CD4-positive, alpha-beta T cell treated with Interleukin-21 for 1 hour (primary cell): ENCODE data around the gene KIR3DL1.
"Not testable (repeated sequence)": the region's sequence is repeated elsewhere in the genome, so short reads cannot be mapped to it uniquely, and the experiment has no call there.

Experiments used
- DNase-seq: peaks from one replicate; pipeline ENCODE4 v3.0.0-alpha.2; 2020

The KIR3DL1 gene

DNA sequence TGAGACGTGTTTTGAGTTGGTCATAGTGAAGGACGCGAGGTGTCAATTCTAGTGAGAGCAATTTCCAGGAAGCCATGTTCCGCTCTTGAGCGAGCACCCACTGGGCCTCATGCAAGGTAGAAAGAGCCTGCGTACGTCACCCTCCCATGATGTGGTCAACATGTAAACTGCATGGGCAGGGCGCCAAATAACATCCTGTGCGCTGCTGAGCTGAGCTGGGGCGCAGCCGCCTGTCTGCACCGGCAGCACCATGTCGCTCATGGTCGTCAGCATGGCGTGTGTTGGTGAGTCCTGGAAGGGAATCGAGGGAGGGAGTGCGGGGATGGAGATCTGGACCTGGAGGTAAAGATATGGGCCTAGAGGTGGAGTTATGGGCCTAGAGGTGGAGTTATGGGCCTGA is at the start of gene KIR3DL1:
TSS of gene KIR3DL1 (plus strand) at position 218 of the 400 bp plus-strand sequence.
- DNase-seq = not testable (repeated sequence)

DNA sequence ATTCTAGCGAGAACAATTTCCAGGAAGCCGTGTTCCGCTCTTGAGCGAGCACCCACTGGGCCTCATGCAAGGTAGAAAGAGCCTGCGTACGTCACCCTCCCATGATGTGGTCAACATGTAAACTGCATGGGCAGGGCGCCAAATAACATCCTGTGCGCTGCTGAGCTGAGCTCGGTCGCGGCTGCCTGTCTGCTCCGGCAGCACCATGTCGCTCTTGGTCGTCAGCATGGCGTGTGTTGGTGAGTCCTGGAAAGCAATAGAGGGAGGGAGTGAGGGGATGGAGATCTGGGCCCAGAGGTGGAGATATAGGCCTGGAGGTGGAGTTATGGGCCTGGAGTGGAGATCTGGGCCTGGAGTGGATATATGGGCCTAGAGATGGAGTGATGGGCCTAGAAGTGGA is 46.6 kb upstream of the KIR3DL1 start, which contains the start of gene KIR2DL1:
TSS of gene KIR2DL1 (plus strand) at position 148 of the 400 bp plus-strand sequence. CDS start at position 206, 58 bp downstream.
- DNase-seq = not testable (repeated sequence)

DNA sequence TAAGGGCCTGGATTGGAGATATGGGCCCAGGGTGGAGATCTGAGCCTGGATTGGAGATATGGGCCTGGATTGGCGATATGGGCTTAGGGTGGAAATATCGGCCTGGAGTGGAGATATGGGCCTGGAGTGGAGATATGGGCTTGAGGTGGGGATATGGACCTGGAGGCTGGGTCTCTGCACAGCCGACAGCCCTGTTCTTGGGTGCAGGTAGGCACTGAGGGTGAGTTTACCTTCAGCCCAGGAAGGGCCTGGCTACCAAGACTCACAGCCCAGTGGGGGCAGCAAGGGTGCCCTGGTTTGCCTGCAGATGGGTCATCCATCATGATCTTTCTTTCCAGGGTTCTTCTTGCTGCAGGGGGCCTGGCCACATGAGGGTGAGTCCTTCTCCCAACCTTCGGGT is 45.8 kb upstream of the KIR3DL1 start:
- DNase-seq = not testable (repeated sequence)

DNA sequence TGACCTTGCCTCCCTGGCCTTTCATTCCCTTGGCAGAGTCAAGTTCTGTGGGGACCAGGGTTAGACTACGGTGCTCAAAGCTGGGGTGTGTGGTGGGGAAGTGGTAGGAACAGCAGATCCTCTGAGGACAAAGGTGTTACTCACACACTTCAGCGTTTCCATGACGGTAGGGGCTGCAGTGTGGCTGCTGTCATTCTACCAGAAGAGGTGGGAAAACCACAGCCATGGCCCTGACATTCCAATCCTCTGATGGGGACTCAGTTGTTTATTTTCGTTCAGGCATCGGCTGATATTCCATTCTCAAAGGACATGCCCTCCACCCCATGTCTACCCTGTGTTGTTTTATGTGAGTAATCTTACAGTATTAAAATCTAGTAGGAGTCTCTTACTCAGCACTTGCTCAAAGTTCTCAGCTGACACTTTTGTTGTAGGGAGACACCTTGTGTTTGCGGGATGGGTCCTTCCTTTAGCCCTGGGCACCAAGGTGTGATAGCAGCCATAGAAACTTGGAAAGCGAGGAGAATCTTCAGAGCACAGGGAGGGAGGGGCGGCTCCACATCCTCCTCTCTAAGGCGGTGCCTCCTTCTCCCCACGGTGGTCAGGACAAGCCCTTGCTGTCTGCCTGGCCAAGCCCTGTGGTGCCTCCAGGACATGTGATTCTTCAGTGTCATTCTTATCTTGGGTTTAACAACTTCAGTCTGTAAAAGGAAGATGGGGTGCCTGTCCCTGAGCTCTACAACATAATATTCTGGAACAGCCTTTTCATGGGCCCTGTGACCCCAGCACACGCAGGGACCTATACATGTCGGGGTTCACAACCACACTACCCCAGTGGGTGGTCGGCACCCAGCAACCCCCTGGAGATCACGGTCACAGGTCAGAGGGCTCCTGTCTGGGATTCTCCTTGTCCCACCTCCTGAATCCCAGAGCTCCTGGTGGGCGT is 45.0 kb upstream of the KIR3DL1 start:
- DNase-seq = not testable (repeated sequence)

DNA sequence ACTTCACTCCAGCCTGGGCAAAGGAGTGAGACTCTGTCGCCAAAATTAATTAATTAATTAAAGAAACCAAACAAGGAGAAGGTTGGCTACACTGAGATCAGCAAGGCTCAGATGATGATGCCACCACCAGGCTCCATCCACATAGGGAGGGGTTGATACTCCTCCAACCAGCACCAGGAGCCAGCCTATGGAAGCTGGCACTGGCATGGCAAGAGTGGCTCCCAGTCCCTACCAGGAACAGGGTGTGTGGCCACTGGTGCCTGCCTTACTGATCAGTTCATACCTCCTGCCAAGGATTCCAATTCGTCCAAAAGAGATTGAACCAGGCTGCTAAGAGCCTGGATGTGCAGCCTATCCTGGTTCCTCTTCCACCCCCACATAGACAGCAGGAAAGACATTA is 43.6 kb upstream of the KIR3DL1 start:
- DNase-seq = not testable (repeated sequence)

DNA sequence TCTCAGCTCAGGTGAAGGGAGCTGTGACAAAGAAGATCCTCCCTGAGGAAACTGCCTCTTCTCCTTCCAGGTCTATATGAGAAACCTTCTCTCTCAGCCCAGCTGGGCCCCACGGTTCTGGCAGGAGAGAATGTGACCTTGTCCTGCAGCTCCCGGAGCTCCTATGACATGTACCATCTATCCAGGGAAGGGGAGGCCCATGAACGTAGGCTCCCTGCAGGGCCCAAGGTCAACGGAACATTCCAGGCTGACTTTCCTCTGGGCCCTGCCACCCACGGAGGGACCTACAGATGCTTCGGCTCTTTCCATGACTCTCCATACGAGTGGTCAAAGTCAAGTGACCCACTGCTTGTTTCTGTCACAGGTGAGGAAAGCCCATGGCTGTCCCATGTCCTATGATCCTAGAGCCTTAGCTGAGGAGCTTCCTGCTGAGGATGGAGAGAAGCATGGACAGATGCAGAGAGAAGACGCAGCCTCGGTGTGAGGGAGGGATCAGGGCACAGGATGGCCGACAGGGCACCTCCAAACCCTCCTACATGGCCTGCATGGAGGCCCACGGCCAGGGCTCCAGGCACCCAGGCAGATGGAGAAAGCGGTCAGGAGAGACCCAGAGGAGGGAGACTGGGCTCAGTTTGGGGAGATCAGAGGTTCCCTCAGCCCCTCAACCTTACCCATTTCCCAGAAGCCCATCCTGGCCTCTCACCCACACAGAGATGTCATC is 41.0 kb upstream of the KIR3DL1 start:
- DNase-seq = not testable (repeated sequence)

DNA sequence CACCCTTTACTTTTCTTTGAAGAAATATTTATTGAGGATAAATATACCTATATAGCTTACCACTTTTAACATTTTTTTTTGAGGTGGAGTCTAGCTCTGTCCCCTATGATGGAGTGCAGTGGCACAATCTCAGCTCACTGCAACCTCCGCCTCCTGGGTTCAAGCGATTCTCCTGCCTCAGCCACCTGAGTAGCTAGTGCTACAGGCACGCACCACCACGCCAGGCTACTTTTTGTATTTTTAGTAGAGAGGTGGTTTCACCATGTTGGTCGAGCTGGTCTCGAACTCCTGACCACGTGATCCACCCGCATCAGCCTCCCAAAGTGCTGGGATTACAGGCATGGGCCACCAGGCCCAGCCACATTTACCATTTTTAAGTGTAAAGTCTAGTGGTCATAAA is 40.4 kb upstream of the KIR3DL1 start:
- DNase-seq = not testable (repeated sequence)

DNA sequence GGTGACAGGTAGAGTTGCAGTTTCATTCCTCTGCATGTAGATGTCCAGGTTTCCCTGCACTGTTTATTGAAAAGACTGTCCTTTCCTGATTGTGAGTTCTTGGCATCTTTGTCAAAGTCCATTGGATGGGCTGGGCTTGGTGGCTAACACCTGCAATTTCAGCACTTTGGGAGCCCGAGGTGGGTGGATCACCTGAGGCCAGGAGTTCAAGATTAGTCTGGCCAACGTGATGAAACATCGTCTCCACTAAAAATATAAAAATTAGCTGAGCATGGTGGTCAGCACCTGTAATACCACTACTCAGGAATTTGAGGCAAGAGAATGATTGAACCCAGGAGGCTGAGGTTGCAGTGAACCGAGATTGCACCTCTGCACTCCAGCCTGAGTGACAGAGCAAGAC is 38.4 kb upstream of the KIR3DL1 start:
- not testable (repeated sequence) for DNase-seq

DNA sequence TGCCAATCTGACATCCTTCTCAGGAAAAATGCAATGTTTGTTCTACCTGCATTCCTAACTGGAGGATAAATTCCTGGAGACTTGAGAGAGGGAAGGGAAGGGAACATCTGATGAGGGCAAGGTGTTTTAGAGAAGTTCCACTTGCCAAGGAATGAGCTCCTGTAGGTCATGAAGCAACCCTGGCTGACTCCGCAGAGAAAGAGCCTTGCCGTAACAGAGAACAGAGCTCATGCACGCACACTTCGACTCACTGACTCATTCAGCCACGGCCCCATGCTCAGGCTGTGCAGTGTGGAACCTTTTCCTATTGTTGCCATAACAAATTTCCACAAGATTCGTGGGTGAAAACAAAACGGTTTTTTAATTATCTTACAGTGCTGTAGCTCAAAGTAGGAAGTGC is 37.4 kb upstream of the KIR3DL1 start:
- not testable (repeated sequence) for DNase-seq

DNA sequence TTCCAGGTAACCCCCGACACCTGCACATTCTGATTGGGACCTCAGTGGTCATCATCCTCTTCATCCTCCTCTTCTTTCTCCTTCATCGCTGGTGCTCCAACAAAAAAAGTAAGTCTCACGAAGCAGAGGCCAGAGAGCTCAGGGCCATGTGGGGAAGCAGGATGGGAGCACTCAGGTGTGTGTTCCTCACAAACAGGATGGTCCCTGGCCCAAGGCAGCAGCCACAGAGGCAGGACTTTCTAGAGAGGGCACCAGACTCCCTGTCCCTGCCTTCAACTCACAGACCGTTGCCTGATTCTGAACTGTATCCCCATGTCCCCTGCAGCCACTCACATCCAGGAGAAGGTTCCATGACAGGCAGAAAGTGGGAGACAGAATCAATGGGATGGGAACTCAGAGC is 33.4 kb upstream of the KIR3DL1 start:
- not testable (repeated sequence) for DNase-seq

DNA sequence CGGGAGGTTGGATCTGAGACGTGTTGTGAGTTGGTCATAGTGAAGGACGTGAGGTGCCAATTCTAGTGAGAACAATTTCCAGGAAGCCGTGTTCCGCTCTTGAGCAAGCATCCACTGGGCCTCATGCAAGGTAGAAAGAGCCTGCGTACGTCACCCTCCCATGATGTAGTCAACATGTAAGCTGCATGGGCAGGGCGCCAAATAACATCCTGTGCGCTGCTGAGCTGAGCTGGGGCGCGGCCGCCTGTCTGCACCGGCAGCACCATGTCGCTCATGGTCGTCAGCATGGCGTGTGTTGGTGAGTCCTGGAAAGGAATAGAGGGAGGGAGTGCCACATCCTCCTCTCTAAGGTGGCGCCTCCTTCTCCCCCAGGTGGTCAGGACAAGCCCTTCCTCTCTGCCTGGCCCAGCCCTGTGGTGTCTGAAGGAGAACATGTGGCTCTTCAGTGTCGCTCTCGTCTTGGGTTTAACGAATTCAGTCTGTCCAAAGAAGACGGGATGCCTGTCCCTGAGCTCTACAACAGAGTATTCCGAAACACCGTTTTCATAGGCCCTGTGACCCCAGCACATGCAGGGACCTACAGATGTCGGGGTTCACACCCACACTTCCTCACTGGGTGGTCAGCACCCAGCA is 30.1 kb upstream of the KIR3DL1 start:
- DNase-seq = not testable (repeated sequence)

DNA sequence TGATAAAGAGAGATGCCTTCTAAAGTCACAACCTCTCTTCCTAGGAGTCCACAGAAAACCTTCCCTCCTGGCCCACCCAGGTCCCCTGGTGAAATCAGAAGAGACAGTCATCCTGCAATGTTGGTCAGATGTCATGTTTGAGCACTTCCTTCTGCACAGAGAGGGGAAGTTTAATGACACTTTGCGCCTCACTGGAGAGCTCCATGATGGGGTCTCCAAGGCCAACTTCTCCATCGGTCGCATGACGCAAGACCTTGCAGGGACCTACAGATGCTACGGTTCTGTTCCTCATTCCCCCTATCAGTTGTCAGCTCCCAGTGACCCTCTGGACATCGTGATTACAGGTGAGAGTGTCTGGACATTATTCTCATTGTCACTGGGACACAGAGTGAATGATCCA is 28.1 kb upstream of the KIR3DL1 start:
- not testable (repeated sequence) for DNase-seq

DNA sequence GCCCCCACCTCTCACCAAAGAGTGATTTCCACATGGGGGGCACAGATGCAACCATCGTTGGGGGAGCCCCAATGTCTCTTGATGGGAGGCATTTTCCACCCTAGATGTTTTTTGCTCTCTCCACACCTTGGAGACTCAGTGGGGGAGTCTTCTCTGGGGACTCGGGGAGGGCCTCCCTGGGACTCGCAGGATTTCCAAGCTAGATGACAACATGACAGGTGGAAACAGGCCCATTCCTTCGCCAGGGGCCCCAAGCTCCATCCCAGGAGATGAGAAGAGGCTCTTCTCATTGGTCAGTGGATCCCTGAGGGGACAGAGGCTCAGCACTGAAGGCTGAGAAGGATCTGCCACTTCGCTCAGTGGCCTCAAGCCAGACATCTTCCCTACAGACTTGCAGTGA is 25.6 kb upstream of the KIR3DL1 start:
- DNase-seq = no peak

DNA sequence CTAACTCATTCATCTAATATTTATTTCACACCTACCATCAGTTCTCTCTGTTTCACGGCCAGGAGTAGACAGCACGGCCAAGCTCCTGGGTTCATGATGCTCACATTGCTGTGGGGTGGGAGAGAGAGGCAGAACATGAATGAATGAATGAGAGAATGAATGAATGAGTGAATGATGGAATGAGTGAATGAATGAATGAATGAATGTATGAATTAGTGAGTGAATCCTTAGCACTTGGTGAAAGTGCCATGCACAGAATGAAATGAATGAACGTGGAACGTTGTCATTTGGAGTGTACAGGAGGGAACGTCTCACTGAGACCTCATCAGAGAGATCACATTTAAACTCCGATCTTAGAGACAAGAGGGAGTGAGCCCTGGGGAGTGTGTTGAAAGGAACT is 24.8 kb upstream of the KIR3DL1 start:
- DNase-seq = no peak

DNA sequence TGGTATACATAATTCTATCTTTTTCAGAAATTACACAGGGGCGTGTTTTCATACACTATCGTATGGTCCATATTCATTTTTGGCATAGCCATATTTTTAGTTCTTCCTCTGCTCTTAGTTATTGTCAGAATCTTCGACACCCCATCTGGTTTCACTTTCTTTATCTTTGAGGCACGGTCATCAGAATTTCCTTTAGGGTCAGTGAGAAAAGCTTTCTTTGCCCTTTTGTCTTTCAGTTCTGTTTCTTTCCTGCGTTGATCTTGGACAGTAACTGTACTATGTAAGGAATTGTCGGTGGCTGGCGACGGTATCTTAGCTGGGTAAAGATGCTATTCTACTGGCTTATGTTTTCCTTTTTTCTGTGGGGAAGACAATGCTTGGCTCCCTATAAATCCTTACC is 23.5 kb upstream of the KIR3DL1 start:
- DNase-seq = peak; percentile 10

DNA sequence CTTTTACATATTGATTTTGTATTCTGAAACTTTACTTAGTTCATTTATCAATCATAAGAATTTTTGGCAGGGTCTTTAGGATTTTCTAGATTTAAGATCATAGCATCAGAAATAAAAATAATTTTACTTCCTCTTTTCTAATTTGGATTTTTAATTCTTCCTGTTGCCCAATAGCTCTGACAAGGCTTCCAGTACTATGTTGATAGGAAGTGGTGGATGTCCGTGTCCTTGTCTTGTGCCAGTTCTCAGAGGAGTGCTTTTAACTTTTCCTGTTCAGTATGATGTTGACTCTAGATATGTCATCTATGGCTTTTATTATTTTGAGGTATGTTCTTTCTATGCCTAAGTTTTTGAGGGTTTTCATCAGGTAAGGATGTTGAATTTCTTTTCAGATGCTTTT is 20.5 kb upstream of the KIR3DL1 start:
- no peak for DNase-seq

DNA sequence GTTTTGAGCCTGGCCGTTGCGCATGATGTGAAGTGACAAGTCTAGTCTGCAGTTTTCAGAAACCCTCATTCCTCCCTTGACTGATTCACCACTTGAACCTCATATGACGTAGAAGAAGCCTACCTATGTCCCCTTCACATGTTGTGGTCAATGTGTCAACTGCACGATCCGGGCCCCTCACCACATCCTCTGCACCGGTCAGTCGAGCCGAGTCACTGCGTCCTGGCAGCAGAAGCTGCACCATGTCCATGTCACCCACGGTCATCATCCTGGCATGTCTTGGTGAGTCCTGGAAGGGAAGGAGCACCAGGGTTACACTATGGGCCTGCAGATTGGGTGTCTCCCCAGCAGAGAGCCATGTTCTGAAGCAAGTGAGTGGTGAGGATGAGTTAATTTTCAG is 12.9 kb upstream of the KIR3DL1 start, which contains the start of gene KIR2DL4:
TSS of gene KIR2DL4 (plus strand) at position 201 of the 400 bp plus-strand sequence. CDS start at position 243, 42 bp downstream.
- peak; percentile 8 for DNase-seq

DNA sequence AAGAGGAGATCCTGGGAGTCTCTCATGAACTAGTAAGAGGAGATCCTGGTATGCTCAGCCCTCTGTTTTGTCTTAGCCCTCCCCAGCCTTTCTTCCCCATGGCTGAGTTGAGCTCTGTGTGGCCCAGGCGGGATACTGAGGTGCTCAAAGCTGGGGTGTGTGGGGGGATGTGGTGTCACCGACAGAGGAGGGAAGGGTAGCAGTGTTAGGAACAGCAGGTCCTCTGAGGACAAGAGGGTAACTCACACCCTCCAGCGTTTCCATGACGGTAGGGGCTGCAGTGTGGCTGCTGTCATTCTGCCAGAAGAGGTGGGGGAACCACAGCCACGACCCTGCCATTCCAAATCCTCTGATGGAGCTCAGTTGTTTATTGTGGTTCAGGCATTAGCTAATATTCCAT is 12.2 kb upstream of the KIR3DL1 start:
- no peak for DNase-seq

DNA sequence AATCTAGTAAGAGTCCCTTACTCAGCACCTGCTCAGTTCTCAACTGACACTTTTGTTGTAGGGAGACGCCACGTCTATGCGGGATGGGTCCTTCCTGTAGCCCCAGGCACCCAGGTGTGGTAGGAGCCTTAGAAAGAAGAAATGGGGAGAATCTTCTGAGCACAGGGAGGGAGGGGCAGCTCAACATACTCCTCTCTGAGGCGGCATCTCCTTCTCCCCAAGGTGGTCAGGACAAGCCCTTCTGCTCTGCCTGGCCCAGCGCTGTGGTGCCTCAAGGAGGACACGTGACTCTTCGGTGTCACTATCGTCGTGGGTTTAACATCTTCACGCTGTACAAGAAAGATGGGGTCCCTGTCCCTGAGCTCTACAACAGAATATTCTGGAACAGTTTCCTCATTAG is 11.7 kb upstream of the KIR3DL1 start:
- no peak for DNase-seq

DNA sequence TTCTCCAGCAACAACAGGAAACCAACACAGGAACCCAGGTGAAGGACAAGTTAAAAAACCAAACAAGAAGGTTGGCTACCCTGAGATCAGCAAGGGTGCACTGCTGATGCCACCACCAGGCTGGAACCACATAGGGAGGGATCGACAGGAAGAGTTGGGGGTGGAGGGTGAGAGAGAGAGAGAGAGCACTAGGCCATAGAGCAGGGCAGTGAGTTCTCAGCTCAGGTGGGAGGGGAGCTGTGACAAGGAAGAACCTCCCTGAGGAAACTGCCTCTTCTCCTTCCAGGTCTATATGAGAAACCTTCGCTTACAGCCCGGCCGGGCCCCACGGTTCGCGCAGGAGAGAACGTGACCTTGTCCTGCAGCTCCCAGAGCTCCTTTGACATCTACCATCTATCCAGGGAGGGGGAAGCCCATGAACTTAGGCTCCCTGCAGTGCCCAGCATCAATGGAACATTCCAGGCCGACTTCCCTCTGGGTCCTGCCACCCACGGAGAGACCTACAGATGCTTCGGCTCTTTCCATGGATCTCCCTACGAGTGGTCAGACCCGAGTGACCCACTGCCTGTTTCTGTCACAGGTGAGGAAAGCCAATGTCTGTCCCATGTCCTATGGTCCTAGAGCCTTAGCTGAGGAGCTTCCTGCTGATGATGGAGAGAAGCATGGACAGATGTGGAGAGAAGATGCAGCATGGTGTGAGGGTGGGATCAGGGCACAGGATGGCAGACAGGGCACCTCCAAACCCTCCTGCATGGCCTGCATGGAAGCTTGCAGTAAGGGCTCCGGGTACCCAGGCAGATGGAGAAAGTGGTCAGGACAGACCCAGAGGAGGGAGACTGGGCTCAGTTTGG is 10.4 kb upstream of the KIR3DL1 start:
- DNase-seq = no peak

DNA sequence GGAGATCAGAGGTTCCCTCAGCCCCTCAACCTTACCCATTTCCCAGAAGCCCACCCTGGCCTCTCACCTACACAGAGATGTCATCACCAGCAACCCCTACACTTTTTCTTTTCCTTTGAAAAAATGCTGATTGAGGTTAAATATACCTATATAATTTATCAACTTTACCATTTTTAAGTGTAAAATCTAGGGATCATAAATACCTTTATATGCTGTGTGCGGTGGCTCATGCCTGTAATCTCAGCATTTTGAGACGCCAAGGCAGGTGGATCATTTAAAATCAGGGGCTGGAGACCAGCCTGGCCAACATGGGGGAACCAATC is 9.8 kb upstream of the KIR3DL1 start:
- DNase-seq = no peak

DNA sequence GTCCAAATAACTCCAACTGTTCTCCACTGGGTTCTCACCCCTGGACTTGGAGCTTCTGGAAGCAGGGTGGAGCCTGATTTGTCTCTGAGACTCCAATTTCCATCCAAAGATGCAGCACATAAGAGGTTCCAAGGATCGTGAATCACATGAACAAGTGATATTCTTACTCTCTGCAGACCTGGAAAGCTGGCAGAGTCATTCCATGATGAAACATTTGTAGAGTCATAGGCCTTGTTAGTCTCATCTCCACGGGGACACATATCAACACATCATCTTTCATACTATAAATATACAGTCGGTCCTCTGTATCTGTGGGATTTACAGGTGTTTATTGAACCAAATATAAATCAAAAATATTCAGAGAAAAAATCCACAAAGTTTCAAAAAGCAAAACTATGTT is 1.7 kb upstream of the KIR3DL1 start:
- not testable (repeated sequence) for DNase-seq
